HepG2 (cell line): Measurements from ENCODE around the gene PRKD2. TPM values are rescaled to one million over a fixed set of nuclear protein-coding genes. Genes with fewer than 3 reads are reported as not detected.

ENCODE experiments used
- ATAC-seq: fragments of 200-7000 bp; cut with Tn5 transposase; 3 replicates; pipeline ENCODE4 v1.9.1; 2020; ENCODE audit warnings: mild to moderate bottlenecking, moderate library complexity
- BruUV-seq: library from RNA; stranded (reverse); fragments of 400-500 nt; replicated peaks from 2 replicates; lab custom pipeline; 2021; lab: Mats Ljungman, UMichigan
- CTCF ChIA-PET: fragments of 300-600 bp; formaldehyde crosslinking; extraction: SDS; loops from one replicate; lab custom pipeline; 2021; ENCODE audit warnings: low total read pairs, inconsistent platforms, low intra/inter-chr PET ratio; lab: Yijun Ruan, JAX
- POLR2A ChIA-PET: fragments of 350-600 bp; sonication (Branson Sonifier 250); formaldehyde crosslinking; loops from one replicate; lab custom pipeline; 2020; ENCODE audit warnings: antibody characterized with exemption, inconsistent platforms; lab: Yijun Ruan, JAX
- DNase-seq: peaks from one replicate; pipeline ENCODE4 v3.0.0-alpha.2; 2015; ENCODE audit warnings: low spot score
- FAIRE-seq: peaks from 3 replicates; lab custom pipeline; 2011; peaks lifted over from hg19 to GRCh38; lab: Jason Lieb, UNC
- H2AFZ ChIP-seq: one replicate; pipeline ENCODE4 v1.6.1; 2011; ENCODE audit warnings: low read length, inconsistent platforms
- H3K27ac ChIP-seq: fragments of 300-600 bp; 3 replicates; pipeline ENCODE4 v1.8.0; 2011; ENCODE audit warnings: mixed run types, mild to moderate bottlenecking, mixed read lengths, low read length, inconsistent platforms; ENCODE audit not compliant: insufficient read depth; ENCODE audit errors: extremely low read length
- H3K27me3 ChIP-seq, 2 experiments: fragments of 200-600 bp in 1 of 2; 2 replicates in 1 of 2; 3 replicates in 1 of 2; pipeline versions ENCODE4 v1.6.0 to v1.8.0; 2011; ENCODE audit warnings: low read length in 2 of 2, mild to moderate bottlenecking in 2 of 2, moderate library complexity in 2 of 2, inconsistent platforms in 1 of 2; ENCODE audit not compliant: insufficient read depth in 2 of 2, control insufficient read depth in 1 of 2
- H3K36me3 ChIP-seq, 2 experiments: fragments of 200-600 bp in 1 of 2; replicated peaks in 1 of 2; 2 replicates in 1 of 2; 3 replicates in 1 of 2; pipeline versions ENCODE4 v1.5.1 to v1.8.0; 2011; ENCODE audit warnings: low read length in 2 of 2, inconsistent platforms in 1 of 2; ENCODE audit not compliant: insufficient read depth in 2 of 2, control insufficient read depth in 1 of 2
- H3K4me1 ChIP-seq: 2 replicates; pipeline ENCODE4 v1.5.1; 2012; ENCODE audit warnings: low read length, inconsistent platforms; ENCODE audit not compliant: insufficient read depth
- H3K4me2 ChIP-seq: 2 replicates; pipeline ENCODE4 v1.6.0; 2011; ENCODE audit warnings: low read depth, low read length, inconsistent platforms
- H3K4me3 ChIP-seq, 3 experiments: fragments of 200-600 bp in 1 of 3; sonication (generic), shearing (Covaris generic) in 1 of 3; replicated peaks in 1 of 3; 2 replicates each; pipeline ENCODE4 v1.5.1; 2011 to 2016; ENCODE audit warnings: low read length in 3 of 3, inconsistent platforms in 2 of 3, low read depth in 2 of 3, mild to moderate bottlenecking in 2 of 3, control low read depth in 1 of 3, mixed read lengths in 1 of 3; ENCODE audit not compliant: insufficient read depth in 1 of 3
- H3K79me2 ChIP-seq: one replicate; pipeline ENCODE4 v1.6.1; 2011; ENCODE audit warnings: low read length, inconsistent platforms; ENCODE audit not compliant: insufficient read depth
- H3K9ac ChIP-seq: 2 replicates; pipeline ENCODE4 v1.6.0; 2011; ENCODE audit warnings: mild to moderate bottlenecking, low read depth, low read length, inconsistent platforms; ENCODE audit not compliant: insufficient read depth
- H3K9me3 ChIP-seq: 2 replicates; pipeline ENCODE4 v1.5.1; 2012; ENCODE audit warnings: mild to moderate bottlenecking, low read length
- H4K20me1 ChIP-seq: 2 replicates; pipeline ENCODE4 v1.6.0; 2011; ENCODE audit warnings: inconsistent platforms, mild to moderate bottlenecking, low read length, moderate library complexity; ENCODE audit not compliant: insufficient read depth
- AGO2 ChIP-seq: fragments of 200-400 bp; formaldehyde crosslinking; optimal IDR thresholded peaks from 2 replicates; pipeline ENCODE3; 2017; ENCODE audit warnings: mild to moderate bottlenecking, low read depth, low read length, moderate library complexity
- AHR ChIP-seq: IDR thresholded peaks from 2 replicates; pipeline ENCODE4 v1.6.1; 2018; ENCODE audit warnings: missing genetic modification reagents, missing compliant biosample characterization
- WGBS: methylation state at CpG from one replicate; pipeline ENCODE4 v1.1.6; 2017; ENCODE audit warnings: low lambda C conversion rate; 5-methylcytosine and 5-hydroxymethylcytosine counted together
- in situ Hi-C: cut with HindIII; loops from 2 replicates; pipeline ENCODE4 v1.10.0; 2017; ENCODE audit warnings: low pct_unique_long_range_greater_than_20kb; ENCODE audit not compliant: extremely low pct_ligation_motif_present
- intact Hi-C: fragments of 100-400 bp; cut with micrococcal nuclease; formaldehyde crosslinking; loops from one replicate; pipeline ENCODE4 v1.10.0; 2022; ENCODE audit not compliant: unreplicated experiment
- polyA plus RNA-seq, 8 experiments: library from polyadenylated mRNA; depleted of rRNA in 3 of 8; stranded (reverse) in 7 of 8; unstranded in 1 of 8; fragments of >200 nt; fragmentation: Illumina TruSeq in 4 of 8; extraction: Trizol in 4 of 8; gene quantifications; 2 replicates each; pipeline versions ENCODE4 v1.2.1 to v1.2.3, GENCODE V29; 2011 to 2016; ENCODE audit warnings: low read depth in 4 of 8, missing spikeins in 1 of 8, mixed read lengths in 1 of 8; ENCODE audit not compliant: insufficient read depth in 1 of 8
- total RNA-seq, 5 experiments: library from RNA; depleted of rRNA; stranded (reverse); fragments of >200 nt; fragmentation: Illumina TruSeq; extraction: Trizol; gene quantifications; 2 replicates each; pipeline ENCODE4 v1.2.3, GENCODE V29; 2016; ENCODE audit warnings: low read depth in 1 of 5
- TF ChIP-seq, protein P1 (sequence below): sonication (generic); formaldehyde crosslinking; IDR thresholded peaks from 2 replicates; pipeline ENCODE4 v1.8.0; 2022; ENCODE audit warnings: missing genetic modification reagents, mild to moderate bottlenecking, borderline replicate concordance

PRKD2 gene
- total and polyA plus RNA-seq, 2 of the 13 experiments (the other 11 are each of a cell fraction or from before 2014, with no cell fraction given), result 6.7 to 7.3 TPM

DNA sequence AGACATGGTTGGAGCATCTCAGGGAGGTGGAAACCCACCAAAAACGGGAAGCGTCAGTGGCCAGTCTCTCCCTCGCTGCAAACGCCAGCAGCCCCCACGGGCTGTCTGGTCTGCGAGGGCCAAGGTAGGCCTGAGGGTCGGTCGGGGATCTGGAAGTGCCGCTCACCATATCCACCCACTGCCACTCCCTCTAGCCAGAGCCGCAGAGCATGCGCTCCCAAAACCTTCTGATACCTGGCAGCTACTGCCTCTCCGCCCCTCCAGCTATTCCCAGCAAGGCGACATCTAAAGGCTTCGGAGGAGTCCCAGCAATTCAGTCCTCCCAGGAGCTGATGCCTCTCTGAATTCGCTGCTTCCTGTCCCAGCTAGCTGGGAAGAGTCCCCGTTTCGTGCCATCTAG is 24.5 kb upstream of the PRKD2 start:
- Histone ChIP-seq H3K27ac (no peak overlapping the region), H4K20me1 (peaks cover 44% of the 10 kb centered on the region), H3K4me3 (no peak overlapping the region), H3K27me3 (no peaks in the 10 kb centered on the region; a peak in 1 of 5 replicates), H3K36me3 (peaks cover 28 to 46% of the 10 kb centered on the region in 2 experiments), H3K79me2 (peaks cover 77% of the 10 kb centered on the region), H3K4me2 (no peak overlapping the region), H3K9me3 (no peaks in the 10 kb centered on the region), H2AFZ (no peak overlapping the region), H3K9ac (no peak overlapping the region), H3K4me1 (peaks cover 21% of the 10 kb centered on the region)
- no peak for FAIRE-seq
- in situ Hi-C loops, result no loop called here
- no peak for DNase-seq
- BruUV-seq, result no TSS peak
- intact Hi-C loops, result no loop called here
- ChIA-PET CTCF (no interaction called here), POLR2A (no interaction called here)
- TF ChIP-seq AHR (CRISPR knock-in tag) (no peak), AGO2 (peak; percentile 31)
- no peak for ATAC-seq
- 100% methylated on average over 6 of the region's 17 CpGs for WGBS

DNA sequence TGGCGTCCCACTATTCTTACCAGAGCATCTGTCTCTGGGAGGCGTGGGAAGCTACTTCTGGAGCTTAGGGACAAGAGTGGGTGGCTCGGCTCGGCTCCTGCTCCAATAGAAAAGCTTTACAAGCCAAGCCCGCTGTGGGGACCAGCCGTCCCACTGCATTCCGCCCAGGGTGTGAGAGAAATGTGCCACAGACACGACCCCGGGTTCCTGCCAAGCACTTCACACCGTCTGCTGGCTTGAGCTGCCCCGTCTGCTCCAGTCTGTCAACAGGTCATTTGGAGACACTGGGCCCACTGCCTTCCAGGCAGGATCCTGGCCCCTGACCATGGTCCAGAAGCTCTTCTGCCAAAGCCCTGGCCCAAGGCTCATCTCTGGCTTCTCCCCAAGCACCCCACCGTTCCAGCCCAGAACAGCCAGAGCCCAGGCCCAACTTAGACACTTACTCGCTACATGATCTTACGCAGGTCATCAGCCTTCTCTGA is 22.4 kb upstream of the PRKD2 start:
- H3K79me2 ChIP-seq, result peaks cover 62% of the 10 kb centered on the region
- ChIA-PET POLR2A (no interaction called here), CTCF (no interaction called here)
- H3K27ac ChIP-seq, result no peak overlapping the region
- no peak overlapping the region for H2AFZ ChIP-seq
- H3K9me3 ChIP-seq, result no peaks in the 10 kb centered on the region
- TF ChIP-seq, protein P1, sequence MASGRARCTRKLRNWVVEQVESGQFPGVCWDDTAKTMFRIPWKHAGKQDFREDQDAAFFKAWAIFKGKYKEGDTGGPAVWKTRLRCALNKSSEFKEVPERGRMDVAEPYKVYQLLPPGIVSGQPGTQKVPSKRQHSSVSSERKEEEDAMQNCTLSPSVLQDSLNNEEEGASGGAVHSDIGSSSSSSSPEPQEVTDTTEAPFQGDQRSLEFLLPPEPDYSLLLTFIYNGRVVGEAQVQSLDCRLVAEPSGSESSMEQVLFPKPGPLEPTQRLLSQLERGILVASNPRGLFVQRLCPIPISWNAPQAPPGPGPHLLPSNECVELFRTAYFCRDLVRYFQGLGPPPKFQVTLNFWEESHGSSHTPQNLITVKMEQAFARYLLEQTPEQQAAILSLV (CRISPR knock-in tag), result no peak
- peak; percentile 27 for TF ChIP-seq AGO2
- TF ChIP-seq, all 625 proteins: peak for 1
- 98% methylated on average over 9 of the region's 14 CpGs for WGBS
- no TSS peak for BruUV-seq
- H3K4me1 ChIP-seq, result peaks cover 13% of the 10 kb centered on the region
- no peak for FAIRE-seq
- H3K9ac ChIP-seq, result no peak overlapping the region
- peaks cover 28 to 52% of the 10 kb centered on the region in 2 experiments for H3K36me3 ChIP-seq
- H3K4me2 ChIP-seq, result no peak overlapping the region
- intact Hi-C loops, result no loop called here
- ATAC-seq, result no peak
- H3K4me3 ChIP-seq, result no peak overlapping the region
- H3K27me3 ChIP-seq, result no peaks in the 10 kb centered on the region
- DNase-seq, result no peak
- peaks cover 36% of the 10 kb centered on the region for H4K20me1 ChIP-seq
- in situ Hi-C loops, result no loop called here
